ENCODE data around the gene SPTBN5. TPM values are rescaled to one million over a fixed set of nuclear protein-coding genes. Genes with fewer than 3 reads are reported as not detected.

SPTBN5 gene
- total RNA-seq, 1 experiment from 2014 or later: 2.1 TPM

DNA sequence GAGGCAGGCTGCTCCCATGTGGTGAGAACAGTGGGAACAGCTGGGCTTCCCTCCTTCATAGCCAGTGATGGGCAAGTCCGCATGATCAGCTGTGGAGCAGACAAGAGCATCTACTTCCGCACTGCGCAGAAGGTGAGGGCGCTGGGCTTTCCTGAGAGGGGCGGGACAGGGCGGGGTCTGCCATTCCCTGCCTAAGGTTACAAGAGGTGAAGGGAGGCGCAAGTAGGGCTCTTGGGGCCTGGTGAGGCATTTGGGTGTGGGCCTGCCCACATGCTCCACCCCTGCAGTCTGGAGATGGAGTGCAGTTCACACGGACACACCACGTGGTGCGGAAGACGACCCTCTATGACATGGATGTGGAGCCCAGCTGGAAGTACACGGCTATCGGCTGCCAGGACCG lies 76.5 kb downstream of the SPTBN5 start:
- Histone ChIP-seq H3K27ac (ENCODE audit: low read length) (no peak overlapping the region), H3K27me3 (ENCODE audit: control insufficient read depth, insufficient read depth, low read length) (no peaks in the 10 kb centered on the region), H3K4me1 (ENCODE audit: control insufficient read depth, insufficient read depth, low read length) (no peaks in the 10 kb centered on the region), H3K9me3 (ENCODE audit: control insufficient read depth, insufficient read depth, low read depth, low read length) (no peaks in the 10 kb centered on the region), H3K4me3 (ENCODE audit: low read depth in 2 of 2, low read length in 2 of 2) (no peak overlapping the region), H3K36me3 (ENCODE audit: control insufficient read depth, insufficient read depth, low read length) (peaks cover 4% of the 10 kb centered on the region; the same call in 1 of the 2 replicates)
- POLR2A ChIA-PET: no interaction called here
- TF ChIP-seq SIN3A (IDR thresholded peaks at IDR 0.05; ENCODE audit: borderline replicate concordance, insufficient read depth, low read depth, low read length) (no peak), POLR2AphosphoS5 (IDR thresholded peaks at IDR 0.05; ENCODE audit: low read depth, low read length) (no peak), TCF7L2 (IDR thresholded peaks at IDR 0.05; ENCODE audit: low read depth, low read length) (no peak)
- TF ChIP-seq, protein P1, sequence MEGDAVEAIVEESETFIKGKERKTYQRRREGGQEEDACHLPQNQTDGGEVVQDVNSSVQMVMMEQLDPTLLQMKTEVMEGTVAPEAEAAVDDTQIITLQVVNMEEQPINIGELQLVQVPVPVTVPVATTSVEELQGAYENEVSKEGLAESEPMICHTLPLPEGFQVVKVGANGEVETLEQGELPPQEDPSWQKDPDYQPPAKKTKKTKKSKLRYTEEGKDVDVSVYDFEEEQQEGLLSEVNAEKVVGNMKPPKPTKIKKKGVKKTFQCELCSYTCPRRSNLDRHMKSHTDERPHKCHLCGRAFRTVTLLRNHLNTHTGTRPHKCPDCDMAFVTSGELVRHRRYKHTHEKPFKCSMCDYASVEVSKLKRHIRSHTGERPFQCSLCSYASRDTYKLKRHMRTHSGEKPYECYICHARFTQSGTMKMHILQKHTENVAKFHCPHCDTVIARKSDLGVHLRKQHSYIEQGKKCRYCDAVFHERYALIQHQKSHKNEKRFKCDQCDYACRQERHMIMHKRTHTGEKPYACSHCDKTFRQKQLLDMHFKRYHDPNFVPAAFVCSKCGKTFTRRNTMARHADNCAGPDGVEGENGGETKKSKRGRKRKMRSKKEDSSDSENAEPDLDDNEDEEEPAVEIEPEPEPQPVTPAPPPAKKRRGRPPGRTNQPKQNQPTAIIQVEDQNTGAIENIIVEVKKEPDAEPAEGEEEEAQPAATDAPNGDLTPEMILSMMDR (IDR thresholded peaks at IDR 0.05): no peak
- TF ChIP-seq, protein P2, sequence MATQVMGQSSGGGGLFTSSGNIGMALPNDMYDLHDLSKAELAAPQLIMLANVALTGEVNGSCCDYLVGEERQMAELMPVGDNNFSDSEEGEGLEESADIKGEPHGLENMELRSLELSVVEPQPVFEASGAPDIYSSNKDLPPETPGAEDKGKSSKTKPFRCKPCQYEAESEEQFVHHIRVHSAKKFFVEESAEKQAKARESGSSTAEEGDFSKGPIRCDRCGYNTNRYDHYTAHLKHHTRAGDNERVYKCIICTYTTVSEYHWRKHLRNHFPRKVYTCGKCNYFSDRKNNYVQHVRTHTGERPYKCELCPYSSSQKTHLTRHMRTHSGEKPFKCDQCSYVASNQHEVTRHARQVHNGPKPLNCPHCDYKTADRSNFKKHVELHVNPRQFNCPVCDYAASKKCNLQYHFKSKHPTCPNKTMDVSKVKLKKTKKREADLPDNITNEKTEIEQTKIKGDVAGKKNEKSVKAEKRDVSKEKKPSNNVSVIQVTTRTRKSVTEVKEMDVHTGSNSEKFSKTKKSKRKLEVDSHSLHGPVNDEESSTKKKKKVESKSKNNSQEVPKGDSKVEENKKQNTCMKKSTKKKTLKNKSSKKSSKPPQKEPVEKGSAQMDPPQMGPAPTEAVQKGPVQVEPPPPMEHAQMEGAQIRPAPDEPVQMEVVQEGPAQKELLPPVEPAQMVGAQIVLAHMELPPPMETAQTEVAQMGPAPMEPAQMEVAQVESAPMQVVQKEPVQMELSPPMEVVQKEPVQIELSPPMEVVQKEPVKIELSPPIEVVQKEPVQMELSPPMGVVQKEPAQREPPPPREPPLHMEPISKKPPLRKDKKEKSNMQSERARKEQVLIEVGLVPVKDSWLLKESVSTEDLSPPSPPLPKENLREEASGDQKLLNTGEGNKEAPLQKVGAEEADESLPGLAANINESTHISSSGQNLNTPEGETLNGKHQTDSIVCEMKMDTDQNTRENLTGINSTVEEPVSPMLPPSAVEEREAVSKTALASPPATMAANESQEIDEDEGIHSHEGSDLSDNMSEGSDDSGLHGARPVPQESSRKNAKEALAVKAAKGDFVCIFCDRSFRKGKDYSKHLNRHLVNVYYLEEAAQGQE (IDR thresholded peaks at IDR 0.05; ENCODE audit: insufficient read depth in 1 of 2, low read depth in 2 of 2, low read length in 1 of 2): no peak
- ATAC-seq: no peak
- no TSS peak for BruUV-seq (replicated peaks)
- in situ Hi-C loops (cut with HindIII; ENCODE audit: low pct_unique_long_range_greater_than_20kb, low sequenced_read_pairs) (no loop called here), intact Hi-C loops (cut with micrococcal nuclease; ENCODE audit: unreplicated experiment) (loop anchor here (10.0 kb wide), 1 partner anchor 213 kb away; no protein-coding TSS in a partner anchor)
- CTCF ChIA-PET: no interaction called here
- DNase-seq (ENCODE audit: low read depth, low spot score): no peak

DNA sequence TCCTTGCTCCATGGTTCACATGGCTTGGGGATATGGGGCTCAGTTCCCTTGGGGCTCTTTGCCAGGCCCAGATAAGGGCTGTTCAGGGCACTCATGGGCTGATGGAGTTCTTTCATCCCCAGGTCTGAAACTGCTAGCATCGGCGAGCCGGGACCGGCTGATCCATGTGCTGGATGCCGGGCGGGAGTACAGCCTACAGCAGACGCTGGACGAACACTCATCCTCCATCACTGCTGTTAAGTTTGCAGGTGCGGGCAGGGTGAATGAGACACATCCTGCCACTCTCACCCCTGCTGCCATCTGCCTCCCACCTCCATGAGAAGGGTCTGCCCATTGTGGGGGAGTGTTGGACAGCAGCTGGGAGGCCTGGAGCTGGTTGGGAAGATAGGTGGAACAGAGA lies 77.1 kb downstream of the SPTBN5 start:
- Histone ChIP-seq H3K4me3 (ENCODE audit: low read depth in 2 of 2, low read length in 2 of 2) (no peak overlapping the region), H3K36me3 (ENCODE audit: control insufficient read depth, insufficient read depth, low read length) (peaks cover 4% of the 10 kb centered on the region; the same call in 1 of the 2 replicates), H3K27ac (ENCODE audit: low read length) (no peak overlapping the region), H3K27me3 (ENCODE audit: control insufficient read depth, insufficient read depth, low read length) (no peaks in the 10 kb centered on the region), H3K4me1 (ENCODE audit: control insufficient read depth, insufficient read depth, low read length) (no peaks in the 10 kb centered on the region), H3K9me3 (ENCODE audit: control insufficient read depth, insufficient read depth, low read depth, low read length) (no peaks in the 10 kb centered on the region)
- intact Hi-C loops (cut with micrococcal nuclease; ENCODE audit: unreplicated experiment) (loop anchor here (10.0 kb wide), 1 partner anchor 212 kb away; no protein-coding TSS in a partner anchor), in situ Hi-C loops (cut with HindIII; ENCODE audit: low pct_unique_long_range_greater_than_20kb, low sequenced_read_pairs) (no loop called here)
- ChIA-PET POLR2A (no interaction called here), CTCF (no interaction called here)
- no TSS peak for BruUV-seq (replicated peaks)
- DNase-seq (ENCODE audit: low read depth, low spot score) (no peak), ATAC-seq (no peak)
- TF ChIP-seq TCF7L2 (IDR thresholded peaks at IDR 0.05; ENCODE audit: low read depth, low read length) (no peak), POLR2AphosphoS5 (IDR thresholded peaks at IDR 0.05; ENCODE audit: low read depth, low read length) (no peak), SIN3A (IDR thresholded peaks at IDR 0.05; ENCODE audit: borderline replicate concordance, insufficient read depth, low read depth, low read length) (no peak)

DNA sequence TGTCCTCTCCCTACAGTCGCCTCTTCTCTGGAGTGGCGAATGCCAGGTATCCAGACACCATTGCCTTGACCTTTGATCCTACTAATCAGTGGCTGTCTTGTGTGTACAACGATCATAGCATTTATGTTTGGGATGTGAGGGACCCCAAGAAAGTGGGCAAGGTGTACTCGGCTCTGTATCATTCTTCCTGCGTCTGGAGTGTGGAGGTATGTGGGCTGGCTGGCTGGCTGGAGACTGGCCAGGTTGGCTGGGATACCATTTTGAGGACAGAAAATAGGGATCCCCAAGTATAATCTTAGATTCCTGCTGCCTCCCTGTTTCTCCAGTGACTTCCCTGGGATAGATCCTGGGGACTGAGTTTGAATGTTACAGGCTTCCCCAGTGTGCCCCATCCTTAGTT lies 79.3 kb downstream of the SPTBN5 start:
- ChIA-PET POLR2A (no interaction called here), CTCF (no interaction called here)
- no peak overlapping the region for H3K27ac ChIP-seq (ENCODE audit: low read length)
- H3K4me1 ChIP-seq (ENCODE audit: control insufficient read depth, insufficient read depth, low read length): no peaks in the 10 kb centered on the region
- in situ Hi-C loops (cut with HindIII; ENCODE audit: low pct_unique_long_range_greater_than_20kb, low sequenced_read_pairs) (no loop called here), intact Hi-C loops (cut with micrococcal nuclease; ENCODE audit: unreplicated experiment) (loop anchor here (10.0 kb wide), 1 partner anchor 210 kb away; no protein-coding TSS in a partner anchor)
- TF ChIP-seq TCF7L2 (IDR thresholded peaks at IDR 0.05; ENCODE audit: low read depth, low read length): no peak
- TF ChIP-seq, protein P1 (IDR thresholded peaks at IDR 0.05): no peak
- no peak for TF ChIP-seq SIN3A (IDR thresholded peaks at IDR 0.05; ENCODE audit: borderline replicate concordance, insufficient read depth, low read depth, low read length)
- no peak for TF ChIP-seq POLR2AphosphoS5 (IDR thresholded peaks at IDR 0.05; ENCODE audit: low read depth, low read length)
- TF ChIP-seq, protein P2 (IDR thresholded peaks at IDR 0.05; ENCODE audit: insufficient read depth in 1 of 2, low read depth in 2 of 2, low read length in 1 of 2): no peak
- ATAC-seq (no peak), DNase-seq (ENCODE audit: low read depth, low spot score) (no peak)
- no TSS peak for BruUV-seq (replicated peaks)
- no peaks in the 10 kb centered on the region for H3K27me3 ChIP-seq (ENCODE audit: control insufficient read depth, insufficient read depth, low read length)
- H3K4me3 ChIP-seq (ENCODE audit: low read depth in 2 of 2, low read length in 2 of 2): no peak overlapping the region
- H3K36me3 ChIP-seq (ENCODE audit: control insufficient read depth, insufficient read depth, low read length): peaks cover 4% of the 10 kb centered on the region; the same call in 1 of the 2 replicates
- no peaks in the 10 kb centered on the region for H3K9me3 ChIP-seq (ENCODE audit: control insufficient read depth, insufficient read depth, low read depth, low read length)
